C4-2B (cell line): ENCODE results near the gene ZNF407.

Source experiments
- H3K27ac ChIP-seq: fragments of 450-650 bp; 2 replicates; pipeline ENCODE4 v1.5.1; 2017
- ZFX ChIP-seq: fragments of 450-650 bp; IDR thresholded peaks from 2 replicates; pipeline ENCODE4 v1.6.1; 2017
- TF ChIP-seq, protein P1 (sequence below): fragments of 450-650 bp; conservative IDR thresholded peaks from 2 replicates; pipeline ENCODE4 v1.5.1; 2017; ENCODE audit warnings: mild to moderate bottlenecking

The ZNF407 gene

DNA sequence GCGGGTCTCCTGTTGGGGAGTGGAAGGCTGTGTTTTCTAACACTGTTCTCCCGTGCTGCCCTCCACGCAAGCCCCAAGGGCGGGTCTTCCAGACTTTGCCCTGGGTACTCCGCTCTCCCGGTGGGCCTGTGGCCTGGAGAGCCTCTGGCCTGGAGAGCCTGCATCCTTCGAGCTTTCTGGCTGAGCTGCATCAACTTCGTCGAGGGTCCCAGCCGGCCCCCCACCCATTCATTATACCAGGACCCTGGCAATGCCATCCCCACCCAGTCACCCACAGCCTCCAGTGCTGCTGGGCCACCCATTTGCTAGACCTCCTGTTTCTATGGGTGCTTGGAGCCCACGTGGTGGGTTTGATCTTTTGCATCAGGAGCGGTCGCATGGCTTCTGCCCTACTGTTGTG, 509.1 kb downstream of the ZNF407 start:
- TF ChIP-seq ZFX, result no peak
- no peak overlapping the region for H3K27ac ChIP-seq

DNA sequence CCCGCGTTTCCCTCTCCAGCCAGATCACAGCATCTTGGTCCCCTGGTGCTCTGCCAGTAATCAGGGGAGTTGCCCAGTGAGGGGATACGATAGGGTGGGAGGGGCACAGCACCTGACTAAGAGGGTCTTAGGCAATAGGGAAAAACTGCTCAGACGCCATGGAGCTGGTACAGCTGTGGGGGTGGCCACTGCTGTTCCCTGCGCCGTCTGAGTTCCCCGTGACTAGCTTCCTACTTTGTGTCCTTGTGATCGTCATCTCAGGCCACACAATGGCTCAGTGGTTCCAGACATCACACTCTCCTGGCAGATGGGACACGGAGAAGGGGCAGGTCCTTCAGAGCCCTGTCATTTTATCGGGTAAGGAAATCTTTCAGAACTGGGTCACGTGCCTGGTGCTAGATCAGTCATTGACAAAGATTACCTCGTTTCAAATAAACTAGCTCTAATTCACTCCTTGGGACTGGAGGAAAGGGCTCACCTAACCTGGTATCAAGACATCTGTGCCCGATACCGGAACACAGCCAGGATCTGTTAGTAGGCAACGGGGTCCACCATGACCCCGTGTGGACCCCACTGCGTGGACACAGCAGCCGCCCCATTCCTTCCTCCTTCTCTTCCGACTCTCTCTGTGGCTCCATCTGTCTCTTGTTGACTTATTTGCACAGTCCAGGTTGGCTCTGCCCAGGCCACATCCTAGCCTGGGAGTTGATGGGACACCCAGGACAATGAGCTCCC, 509.7 kb downstream of the ZNF407 start:
- no peak overlapping the region for H3K27ac ChIP-seq
- no peak for TF ChIP-seq ZFX
- TF ChIP-seq, protein P1, sequence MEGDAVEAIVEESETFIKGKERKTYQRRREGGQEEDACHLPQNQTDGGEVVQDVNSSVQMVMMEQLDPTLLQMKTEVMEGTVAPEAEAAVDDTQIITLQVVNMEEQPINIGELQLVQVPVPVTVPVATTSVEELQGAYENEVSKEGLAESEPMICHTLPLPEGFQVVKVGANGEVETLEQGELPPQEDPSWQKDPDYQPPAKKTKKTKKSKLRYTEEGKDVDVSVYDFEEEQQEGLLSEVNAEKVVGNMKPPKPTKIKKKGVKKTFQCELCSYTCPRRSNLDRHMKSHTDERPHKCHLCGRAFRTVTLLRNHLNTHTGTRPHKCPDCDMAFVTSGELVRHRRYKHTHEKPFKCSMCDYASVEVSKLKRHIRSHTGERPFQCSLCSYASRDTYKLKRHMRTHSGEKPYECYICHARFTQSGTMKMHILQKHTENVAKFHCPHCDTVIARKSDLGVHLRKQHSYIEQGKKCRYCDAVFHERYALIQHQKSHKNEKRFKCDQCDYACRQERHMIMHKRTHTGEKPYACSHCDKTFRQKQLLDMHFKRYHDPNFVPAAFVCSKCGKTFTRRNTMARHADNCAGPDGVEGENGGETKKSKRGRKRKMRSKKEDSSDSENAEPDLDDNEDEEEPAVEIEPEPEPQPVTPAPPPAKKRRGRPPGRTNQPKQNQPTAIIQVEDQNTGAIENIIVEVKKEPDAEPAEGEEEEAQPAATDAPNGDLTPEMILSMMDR, result no peak

DNA sequence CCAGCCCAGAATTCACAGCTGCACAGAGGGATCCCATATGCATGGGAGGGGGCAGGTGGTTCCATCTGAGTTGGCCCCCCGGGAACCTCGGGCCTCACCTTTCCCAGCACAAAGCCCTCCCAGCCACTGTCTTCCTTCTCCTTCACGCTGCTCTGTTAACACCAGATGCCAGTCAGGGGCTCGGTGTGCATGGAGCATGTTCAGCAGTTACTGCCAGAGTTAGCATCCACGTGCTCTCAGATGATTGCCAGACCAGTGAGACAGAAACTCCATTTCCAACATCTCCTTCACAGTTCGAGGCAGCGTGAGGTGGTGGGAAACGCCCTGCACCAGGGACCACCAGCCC, 510.2 kb downstream of the ZNF407 start:
- TF ChIP-seq, protein P1, result no peak
- TF ChIP-seq ZFX, result no peak
- no peak overlapping the region for H3K27ac ChIP-seq

DNA sequence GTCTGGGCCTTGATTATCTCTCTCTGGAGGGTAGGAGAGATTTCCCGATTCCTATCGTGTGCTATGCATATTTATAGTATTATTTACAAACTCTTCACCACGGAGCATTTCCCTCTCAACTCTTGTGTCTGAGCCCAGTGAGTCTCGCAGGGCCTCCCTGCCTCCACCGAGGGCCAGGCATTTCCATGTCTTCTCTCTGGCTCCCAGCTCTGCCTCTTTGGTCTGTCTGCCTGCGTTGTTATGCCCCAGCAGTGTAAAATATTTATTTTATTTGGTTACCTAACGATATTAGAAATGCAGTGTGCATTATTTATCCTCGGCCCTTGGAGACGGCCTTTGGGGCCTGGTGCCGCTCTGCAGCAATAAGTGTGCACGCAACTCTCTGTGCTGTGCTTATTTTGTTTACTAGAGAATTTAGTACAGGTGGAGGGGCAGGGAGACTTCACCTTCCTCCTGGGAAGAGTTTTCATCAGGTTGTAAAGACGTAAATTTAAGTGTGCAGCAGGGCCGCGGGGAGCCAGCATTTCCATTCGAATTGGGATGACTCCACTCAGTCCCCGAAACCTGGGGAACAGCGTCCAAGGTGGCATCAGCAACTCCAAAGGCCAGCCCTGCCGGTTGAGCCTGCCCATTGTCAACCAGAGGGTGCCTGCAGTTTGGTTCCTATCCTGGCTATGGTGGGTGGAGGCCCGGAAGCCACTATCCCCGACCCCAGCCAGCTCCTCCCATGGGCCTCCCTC, 511.1 kb downstream of the ZNF407 start:
- H3K27ac ChIP-seq, result no peak overlapping the region
- TF ChIP-seq ZFX, result no peak
- TF ChIP-seq, protein P1, result no peak

DNA sequence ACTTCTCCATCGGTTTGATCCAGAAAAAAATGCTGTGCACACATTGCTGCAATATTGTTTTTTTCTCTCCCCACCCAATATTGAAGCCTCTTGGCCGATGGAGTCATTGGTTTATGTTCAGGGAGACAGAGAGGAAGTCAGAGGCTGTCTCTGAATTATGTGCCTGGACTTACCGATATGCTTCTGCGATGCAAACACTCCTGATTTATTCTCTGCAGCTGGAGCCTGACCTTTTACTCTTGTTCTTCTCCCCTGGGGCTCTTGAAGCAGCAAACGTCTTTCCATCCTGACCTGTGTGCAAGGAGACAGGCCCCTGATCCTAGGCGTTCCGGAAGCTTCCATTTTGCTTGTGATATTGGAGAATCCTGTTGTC, 511.6 kb downstream of the ZNF407 start:
- TF ChIP-seq, protein P1, result no peak
- TF ChIP-seq ZFX, result no peak

DNA sequence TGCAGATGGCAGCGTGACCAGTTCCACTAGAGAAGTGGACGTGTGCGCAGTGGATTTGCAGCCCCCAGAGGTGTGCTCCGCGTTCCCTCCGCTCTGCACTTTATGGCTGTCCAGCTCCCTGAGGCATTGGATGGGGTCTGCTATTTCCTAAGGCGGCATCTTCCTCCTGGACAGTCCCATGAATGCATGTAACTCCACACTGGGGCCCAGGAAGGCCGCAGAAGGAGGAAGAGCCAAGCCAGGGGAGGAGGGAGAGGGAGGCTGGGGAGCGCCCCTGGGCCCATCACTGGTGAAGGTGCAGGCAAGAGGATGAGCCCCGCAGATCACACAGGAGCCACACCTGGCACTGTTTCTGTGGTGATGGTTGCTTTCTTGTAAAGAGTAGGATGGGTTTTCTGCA, 512.1 kb downstream of the ZNF407 start:
- no peak for TF ChIP-seq ZFX
- TF ChIP-seq, protein P1, result no peak
- H3K27ac ChIP-seq, result no peak overlapping the region

More for the DNA sequence above, 511.6 kb downstream of the ZNF407 start:
- H3K27ac ChIP-seq, result no peak overlapping the region

DNA sequence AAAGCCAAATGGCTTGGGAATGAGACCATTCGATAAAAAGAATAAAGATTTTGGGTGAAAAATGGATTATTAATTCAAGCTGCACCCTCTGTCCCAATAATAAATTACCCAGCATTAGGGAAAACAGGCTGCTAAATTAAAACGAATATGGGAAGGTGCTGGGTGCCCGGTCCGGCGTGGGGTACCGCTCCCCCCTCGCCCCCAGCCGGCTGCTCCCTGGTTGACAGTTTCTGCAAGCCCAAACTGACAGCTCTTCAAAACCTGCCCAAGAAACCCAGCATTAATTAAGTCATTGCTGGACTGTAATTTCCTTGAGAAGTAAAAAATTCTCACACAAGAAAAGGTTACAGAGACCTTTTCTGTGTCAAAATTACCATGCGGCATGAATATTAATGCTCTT, 512.6 kb downstream of the ZNF407 start:
- TF ChIP-seq, protein P1, result no peak
- no peak for TF ChIP-seq ZFX
- no peak overlapping the region for H3K27ac ChIP-seq
